SK-N-SH treated with all-trans-retinoic acid at 6 μM for 48 hours (cell line): Measurements from ENCODE around the gene ZNF280C.

Experiments used
- ATAC-seq: fragments of 200-7000 bp; cut with Tn5 transposase; 3 replicates; pipeline ENCODE4 v1.9.1; 2020; ENCODE audit warnings: mild to moderate bottlenecking, moderate library complexity
- ARNTL ChIP-seq: fragments of 450-650 bp; formaldehyde crosslinking; IDR thresholded peaks from 2 replicates; pipeline ENCODE4 v1.5.0; 2020; ENCODE audit warnings: low read depth, mild to moderate bottlenecking, moderate library complexity, borderline replicate concordance
- BACH2 ChIP-seq: fragments of 250-450 bp; sonication (Bioruptor Pico); IDR thresholded peaks from 2 replicates; pipeline ENCODE4 v1.9.0; 2021; ENCODE audit warnings: mild to moderate bottlenecking, borderline replicate concordance
- CSDC2 ChIP-seq: fragments of 250-450 bp; sonication (Bioruptor Pico); IDR thresholded peaks from 2 replicates; pipeline ENCODE4 v1.5.0; 2020; ENCODE audit warnings: mild to moderate bottlenecking, moderate library complexity
- ESRRG ChIP-seq: fragments of 250-450 bp; sonication (Bioruptor Pico); IDR thresholded peaks from 2 replicates; pipeline ENCODE4 v1.6.1; 2021; ENCODE audit warnings: mild to moderate bottlenecking
- GLIS3 ChIP-seq: fragments of 250-450 bp; sonication (Bioruptor Pico); IDR thresholded peaks from 2 replicates; pipeline ENCODE4 v1.5.0; 2020; ENCODE audit warnings: mild to moderate bottlenecking, moderate library complexity
- ISL1 ChIP-seq: fragments of 250-450 bp; sonication (Bioruptor Pico); IDR thresholded peaks from 2 replicates; pipeline ENCODE4 v2.1.2; 2022; ENCODE audit warnings: mild to moderate bottlenecking, moderate library complexity
- PPARA ChIP-seq: fragments of 250-450 bp; sonication (Bioruptor Pico); IDR thresholded peaks from 2 replicates; pipeline ENCODE4 v1.5.0; 2020; ENCODE audit warnings: mild to moderate bottlenecking, borderline replicate concordance
- RARB ChIP-seq: fragments of 250-450 bp; sonication (Bioruptor Pico); IDR thresholded peaks from 2 replicates; pipeline ENCODE4 v1.8.0; 2021; ENCODE audit warnings: mild to moderate bottlenecking, moderate library complexity
- SNAI2 ChIP-seq: fragments of 250-450 bp; sonication (Bioruptor Pico); IDR thresholded peaks from 2 replicates; pipeline ENCODE4 v1.5.0; 2020; ENCODE audit warnings: mild to moderate bottlenecking, moderate library complexity
- TCF4 ChIP-seq: fragments of 250-450 bp; sonication (Bioruptor Pico); IDR thresholded peaks from 2 replicates; pipeline ENCODE4 v1.8.0; 2021; ENCODE audit warnings: mild to moderate bottlenecking, moderate library complexity, borderline replicate concordance
- TOX ChIP-seq: fragments of 250-450 bp; sonication (Bioruptor Pico); IDR thresholded peaks from 2 replicates; pipeline ENCODE4 v1.8.0; 2021; ENCODE audit warnings: mild to moderate bottlenecking, moderate library complexity, borderline replicate concordance
- ZFP3 ChIP-seq: fragments of 250-450 bp; sonication (Bioruptor Pico); IDR thresholded peaks from 2 replicates; pipeline ENCODE4 v1.5.0; 2020; ENCODE audit warnings: mild to moderate bottlenecking, moderate library complexity
- ZFP30 ChIP-seq: fragments of 450-650 bp; formaldehyde crosslinking; IDR thresholded peaks from 2 replicates; pipeline ENCODE4 v1.5.0; 2022; ENCODE audit warnings: mild to moderate bottlenecking, moderate library complexity
- ZNF565 ChIP-seq: fragments of 450-650 bp; formaldehyde crosslinking; conservative IDR thresholded peaks from 2 replicates; pipeline ENCODE4 v1.5.0; 2020; ENCODE audit warnings: low read depth, mild to moderate bottlenecking, moderate library complexity
- ZNF70 ChIP-seq: fragments of 450-650 bp; formaldehyde crosslinking; IDR thresholded peaks from 2 replicates; pipeline ENCODE4 v1.5.0; 2020; ENCODE audit warnings: mild to moderate bottlenecking, moderate library complexity
- ZNF8 ChIP-seq: fragments of 450-650 bp; formaldehyde crosslinking; IDR thresholded peaks from 2 replicates; pipeline ENCODE4 v1.5.0; 2020; ENCODE audit warnings: mild to moderate bottlenecking, moderate library complexity
- TF ChIP-seq, protein P1 (sequence below): fragments of 250-450 bp; sonication (Bioruptor Pico); IDR thresholded peaks from 2 replicates; pipeline ENCODE4 v1.5.1; 2020; ENCODE audit warnings: low read depth, mild to moderate bottlenecking, moderate library complexity
- TF ChIP-seq, protein P2 (sequence below): fragments of 250-450 bp; sonication (Bioruptor Pico); IDR thresholded peaks from 2 replicates; pipeline ENCODE4 v1.8.0; 2021; ENCODE audit warnings: low read depth, mild to moderate bottlenecking, moderate library complexity, borderline replicate concordance
- TF ChIP-seq, protein P3 (sequence below): fragments of 250-450 bp; sonication (Bioruptor Pico); IDR thresholded peaks from 2 replicates; pipeline ENCODE4 v1.5.1; 2021; ENCODE audit warnings: mild to moderate bottlenecking, moderate library complexity
- TF ChIP-seq, protein P4 (sequence below): fragments of 250-450 bp; sonication (Bioruptor Pico); IDR thresholded peaks from 2 replicates; pipeline ENCODE4 v1.5.0; 2020; ENCODE audit warnings: mild to moderate bottlenecking, moderate library complexity

The ZNF280C gene

DNA sequence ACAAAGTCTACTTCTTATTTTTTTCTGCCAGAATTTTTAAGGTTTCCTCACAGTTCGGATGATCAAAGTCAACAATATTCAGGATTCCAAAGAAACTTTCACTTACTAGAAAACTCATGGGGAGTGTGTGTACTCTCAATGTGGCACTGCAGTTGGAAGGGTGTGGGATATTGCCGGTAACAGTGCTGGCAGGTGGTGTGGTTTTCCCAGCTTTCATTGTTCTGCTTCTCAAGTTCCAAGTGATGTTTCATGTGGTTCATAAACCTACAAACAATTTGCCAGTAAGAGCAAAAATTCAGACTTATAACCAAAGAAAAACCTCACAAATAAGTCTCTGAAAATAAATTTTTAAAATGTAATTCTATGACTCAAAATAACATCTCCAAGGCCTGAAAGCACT lies 39.8 kb downstream of the ZNF280C start (continued):
- TF ChIP-seq, protein P1, sequence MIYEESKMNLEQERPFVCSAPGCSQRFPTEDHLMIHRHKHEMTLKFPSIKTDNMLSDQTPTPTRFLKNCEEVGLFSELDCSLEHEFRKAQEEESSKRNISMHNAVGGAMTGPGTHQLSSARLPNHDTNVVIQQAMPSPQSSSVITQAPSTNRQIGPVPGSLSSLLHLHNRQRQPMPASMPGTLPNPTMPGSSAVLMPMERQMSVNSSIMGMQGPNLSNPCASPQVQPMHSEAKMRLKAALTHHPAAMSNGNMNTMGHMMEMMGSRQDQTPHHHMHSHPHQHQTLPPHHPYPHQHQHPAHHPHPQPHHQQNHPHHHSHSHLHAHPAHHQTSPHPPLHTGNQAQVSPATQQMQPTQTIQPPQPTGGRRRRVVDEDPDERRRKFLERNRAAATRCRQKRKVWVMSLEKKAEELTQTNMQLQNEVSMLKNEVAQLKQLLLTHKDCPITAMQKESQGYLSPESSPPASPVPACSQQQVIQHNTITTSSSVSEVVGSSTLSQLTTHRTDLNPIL (CRISPR knock-in tag): no peak
- TF ChIP-seq PPARA (CRISPR knock-in tag) (no peak), ZNF565 (CRISPR knock-in tag) (no peak), TCF4 (CRISPR knock-in tag) (no peak), TOX (CRISPR knock-in tag) (no peak), ARNTL (CRISPR knock-in tag) (no peak), SNAI2 (CRISPR knock-in tag) (no peak), RARB (CRISPR knock-in tag) (no peak)
- TF ChIP-seq, protein P2, sequence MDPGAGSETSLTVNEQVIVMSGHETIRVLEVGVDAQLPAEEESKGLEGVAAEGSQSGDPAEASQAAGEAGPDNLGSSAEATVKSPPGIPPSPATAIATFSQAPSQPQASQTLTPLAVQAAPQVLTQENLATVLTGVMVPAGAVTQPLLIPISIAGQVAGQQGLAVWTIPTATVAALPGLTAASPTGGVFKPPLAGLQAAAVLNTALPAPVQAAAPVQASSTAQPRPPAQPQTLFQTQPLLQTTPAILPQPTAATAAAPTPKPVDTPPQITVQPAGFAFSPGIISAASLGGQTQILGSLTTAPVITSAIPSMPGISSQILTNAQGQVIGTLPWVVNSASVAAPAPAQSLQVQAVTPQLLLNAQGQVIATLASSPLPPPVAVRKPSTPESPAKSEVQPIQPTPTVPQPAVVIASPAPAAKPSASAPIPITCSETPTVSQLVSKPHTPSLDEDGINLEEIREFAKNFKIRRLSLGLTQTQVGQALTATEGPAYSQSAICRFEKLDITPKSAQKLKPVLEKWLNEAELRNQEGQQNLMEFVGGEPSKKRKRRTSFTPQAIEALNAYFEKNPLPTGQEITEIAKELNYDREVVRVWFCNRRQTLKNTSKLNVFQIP (CRISPR knock-in tag): no peak

DNA sequence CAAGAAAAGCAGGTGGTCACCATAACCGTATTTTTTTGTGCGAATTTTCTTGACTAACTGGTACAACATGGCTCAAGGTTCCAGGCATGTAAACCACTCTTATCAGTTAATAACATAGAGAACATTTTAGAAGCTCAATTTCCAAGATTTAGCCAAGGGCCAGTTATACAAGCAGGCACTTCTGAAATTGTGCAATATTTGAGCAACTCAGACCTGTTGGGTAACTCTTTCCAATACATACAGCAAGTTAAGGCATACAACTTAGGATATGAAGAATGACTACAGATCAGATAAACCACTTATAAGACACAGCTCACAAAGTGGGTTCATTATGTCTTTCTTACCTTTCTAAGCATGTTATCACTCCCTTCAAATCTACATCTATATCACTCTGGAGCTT lies 43.9 kb downstream of the ZNF280C start:
- no peak for ATAC-seq
- TF ChIP-seq ISL1 (CRISPR knock-in tag): no peak
- TF ChIP-seq ZNF8 (CRISPR knock-in tag): no peak
- no peak for TF ChIP-seq RARB (CRISPR knock-in tag)
- no peak for TF ChIP-seq BACH2 (CRISPR knock-in tag)
- TF ChIP-seq, protein P1 (CRISPR knock-in tag): no peak
- TF ChIP-seq ESRRG: no peak
- TF ChIP-seq ZNF565 (CRISPR knock-in tag): no peak
- no peak for TF ChIP-seq SNAI2 (CRISPR knock-in tag)
- no peak for TF ChIP-seq TCF4 (CRISPR knock-in tag)
- no peak for TF ChIP-seq GLIS3 (CRISPR knock-in tag)
- TF ChIP-seq, protein P3, sequence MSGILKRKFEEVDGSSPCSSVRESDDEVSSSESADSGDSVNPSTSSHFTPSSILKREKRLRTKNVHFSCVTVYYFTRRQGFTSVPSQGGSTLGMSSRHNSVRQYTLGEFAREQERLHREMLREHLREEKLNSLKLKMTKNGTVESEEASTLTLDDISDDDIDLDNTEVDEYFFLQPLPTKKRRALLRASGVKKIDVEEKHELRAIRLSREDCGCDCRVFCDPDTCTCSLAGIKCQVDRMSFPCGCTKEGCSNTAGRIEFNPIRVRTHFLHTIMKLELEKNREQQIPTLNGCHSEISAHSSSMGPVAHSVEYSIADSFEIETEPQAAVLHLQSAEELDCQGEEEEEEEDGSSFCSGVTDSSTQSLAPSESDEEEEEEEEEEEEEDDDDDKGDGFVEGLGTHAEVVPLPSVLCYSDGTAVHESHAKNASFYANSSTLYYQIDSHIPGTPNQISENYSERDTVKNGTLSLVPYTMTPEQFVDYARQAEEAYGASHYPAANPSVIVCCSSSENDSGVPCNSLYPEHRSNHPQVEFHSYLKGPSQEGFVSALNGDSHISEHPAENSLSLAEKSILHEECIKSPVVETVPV (CRISPR knock-in tag): no peak
- no peak for TF ChIP-seq PPARA (CRISPR knock-in tag)
- TF ChIP-seq ZFP3: no peak
- TF ChIP-seq CSDC2 (CRISPR knock-in tag): no peak

DNA sequence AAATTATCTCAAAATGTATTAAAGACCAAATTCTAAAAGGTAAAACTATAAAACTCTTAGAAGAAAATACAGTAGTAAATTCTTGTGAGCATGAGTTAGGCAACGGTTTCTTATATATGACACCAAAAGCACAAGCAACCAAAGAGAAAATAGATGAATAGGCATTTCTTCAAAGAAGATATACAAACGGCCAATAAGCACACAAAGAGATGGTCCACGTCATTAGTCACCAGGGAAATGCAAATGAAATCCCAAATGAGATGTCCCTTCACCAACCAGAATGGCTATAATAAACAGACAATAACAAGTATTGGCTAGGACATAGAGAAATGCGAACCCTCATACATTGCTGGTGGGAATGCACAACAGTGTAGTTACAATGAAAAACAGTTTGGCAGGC lies 52.4 kb downstream of the ZNF280C start:
- peak; percentile 90 for ATAC-seq
- TF ChIP-seq, protein P4, sequence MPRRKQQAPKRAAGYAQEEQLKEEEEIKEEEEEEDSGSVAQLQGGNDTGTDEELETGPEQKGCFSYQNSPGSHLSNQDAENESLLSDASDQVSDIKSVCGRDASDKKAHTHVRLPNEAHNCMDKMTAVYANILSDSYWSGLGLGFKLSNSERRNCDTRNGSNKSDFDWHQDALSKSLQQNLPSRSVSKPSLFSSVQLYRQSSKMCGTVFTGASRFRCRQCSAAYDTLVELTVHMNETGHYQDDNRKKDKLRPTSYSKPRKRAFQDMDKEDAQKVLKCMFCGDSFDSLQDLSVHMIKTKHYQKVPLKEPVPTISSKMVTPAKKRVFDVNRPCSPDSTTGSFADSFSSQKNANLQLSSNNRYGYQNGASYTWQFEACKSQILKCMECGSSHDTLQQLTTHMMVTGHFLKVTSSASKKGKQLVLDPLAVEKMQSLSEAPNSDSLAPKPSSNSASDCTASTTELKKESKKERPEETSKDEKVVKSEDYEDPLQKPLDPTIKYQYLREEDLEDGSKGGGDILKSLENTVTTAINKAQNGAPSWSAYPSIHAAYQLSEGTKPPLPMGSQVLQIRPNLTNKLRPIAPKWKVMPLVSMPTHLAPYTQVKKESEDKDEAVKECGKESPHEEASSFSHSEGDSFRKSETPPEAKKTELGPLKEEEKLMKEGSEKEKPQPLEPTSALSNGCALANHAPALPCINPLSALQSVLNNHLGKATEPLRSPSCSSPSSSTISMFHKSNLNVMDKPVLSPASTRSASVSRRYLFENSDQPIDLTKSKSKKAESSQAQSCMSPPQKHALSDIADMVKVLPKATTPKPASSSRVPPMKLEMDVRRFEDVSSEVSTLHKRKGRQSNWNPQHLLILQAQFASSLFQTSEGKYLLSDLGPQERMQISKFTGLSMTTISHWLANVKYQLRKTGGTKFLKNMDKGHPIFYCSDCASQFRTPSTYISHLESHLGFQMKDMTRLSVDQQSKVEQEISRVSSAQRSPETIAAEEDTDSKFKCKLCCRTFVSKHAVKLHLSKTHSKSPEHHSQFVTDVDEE (CRISPR knock-in tag): no peak
- TF ChIP-seq ZNF70 (CRISPR knock-in tag) (no peak), ISL1 (CRISPR knock-in tag) (no peak), GLIS3 (CRISPR knock-in tag) (no peak), TCF4 (CRISPR knock-in tag) (no peak), ZFP30 (no peak), TOX (CRISPR knock-in tag) (no peak), ARNTL (CRISPR knock-in tag) (no peak), RARB (CRISPR knock-in tag) (no peak), ESRRG (no peak), ZNF565 (CRISPR knock-in tag) (no peak), ZNF8 (CRISPR knock-in tag) (no peak)
- TF ChIP-seq, protein P2 (CRISPR knock-in tag): no peak
- TF ChIP-seq, protein P3 (CRISPR knock-in tag): no peak
- TF ChIP-seq, protein P1 (CRISPR knock-in tag): no peak
